Body of pancreas (tissue), 4 donors: ENCODE results near the gene MDH2.
"Not testable (repeated sequence)": the region's sequence is repeated elsewhere in the genome, so short reads cannot be mapped to it uniquely, and the experiment has no call there.

Experiments used
- CTCF ChIP-seq, 7 experiments: fragments of 450-650 bp in 4 of 7; fragments of 200-600 bp in 3 of 7; sonication (generic) in 3 of 7; IDR thresholded peaks; one replicate each; pipeline ENCODE4 v1.5.1; 2016 to 2019; ENCODE audit warnings: antibody characterized with exemption in 7 of 7
- POLR2A ChIP-seq, 3 donors: fragments of 450-650 bp; IDR thresholded peaks; one replicate each; pipeline ENCODE4 v1.6.1; 2016; ENCODE audit warnings: antibody characterized with exemption in 3 of 3, mild to moderate bottlenecking in 2 of 3

- TF ChIP-seq CTCF, POLR2A (IDR thresholded peaks at IDR 0.05): not testable (repeated sequence)
These were observed 4.8 kb downstream of the MDH2 start for GRCh38 chr7:76052681-76053080.
